ENCODE measurements around the gene UBA6. TPM values are rescaled to one million over a fixed set of nuclear protein-coding genes. Genes with fewer than 3 reads are reported as not detected.
A peak's percentile ranks its signal among the peaks of the same experiment; 100 is the strongest.

The UBA6 gene
- total RNA-seq, 1 donor from 2014 or later: 141 TPM

- Histone ChIP-seq H3K4me1 (ENCODE audit: insufficient read depth, low read length) (peaks cover 5% of the 10 kb centered on the region), H3K27ac (ENCODE audit: low read depth, low read length) (no peak overlapping the region), H3K36me3 (ENCODE audit: insufficient read depth, low read length) (peaks cover 15% of the 10 kb centered on the region), H3K79me2 (ENCODE audit: insufficient read depth, low read length) (peaks cover 42% of the 10 kb centered on the region), H2AFZ (ENCODE audit: low read depth, low read length) (no peak overlapping the region), H3K4me2 (ENCODE audit: low read length) (no peak overlapping the region), H3K9me3 (ENCODE audit: insufficient read depth, low read depth, low read length) (no peaks in the 10 kb centered on the region), H3K27me3 (ENCODE audit: insufficient read depth, low read length) (no peaks in the 10 kb centered on the region), H3K4me3 (ENCODE audit: insufficient read depth, low read depth, low read length) (no peak overlapping the region), H4K20me1 (ENCODE audit: insufficient read depth, low read length) (peaks cover 10% of the 10 kb centered on the region), H3K9ac (ENCODE audit: low read length) (no peak overlapping the region)
- H3K9me3 Mint-ChIP-seq (ENCODE audit: unreplicated experiment): no peaks in the 10 kb centered on the region
- FAIRE-seq (no peak), DNase-seq (ENCODE audit: low read depth) (no peak)
- H3K27me3 Mint-ChIP-seq (ENCODE audit: low read depth, unreplicated experiment): no peaks in the 10 kb centered on the region
- H3K4me3 Mint-ChIP-seq (ENCODE audit: unreplicated experiment): no peak overlapping the region
- TF ChIP-seq EZH2 (IDR thresholded peaks at IDR 0.05; ENCODE audit: insufficient read depth, low read length) (no peak), CTCF (IDR thresholded peaks at IDR 0.05; ENCODE audit: insufficient read depth, low read depth, low read length) (no peak)
- peaks cover 10% of the 10 kb centered on the region for H3K36me3 Mint-ChIP-seq (ENCODE audit: low read depth, unreplicated experiment)
- peaks cover 22% of the 10 kb centered on the region for H3K4me1 Mint-ChIP-seq (ENCODE audit: low read depth, unreplicated experiment)
- H3K27ac Mint-ChIP-seq (ENCODE audit: unreplicated experiment): no peak overlapping the region
Measured at GRCh38 chr4:67682266-67682665, 18.7 kb downstream of the UBA6 start.

GRCh38 chr4:67680581-67681222 lies 20.3 kb downstream of the UBA6 start:
- Histone ChIP-seq H2AFZ (ENCODE audit: low read depth, low read length) (no peak overlapping the region), H3K27me3 (ENCODE audit: insufficient read depth, low read length) (no peaks in the 10 kb centered on the region), H3K4me3 (ENCODE audit: insufficient read depth, low read depth, low read length) (no peak overlapping the region), H3K79me2 (ENCODE audit: insufficient read depth, low read length) (peaks cover 32% of the 10 kb centered on the region), H3K9me3 (ENCODE audit: insufficient read depth, low read depth, low read length) (no peaks in the 10 kb centered on the region), H3K36me3 (ENCODE audit: insufficient read depth, low read length) (peaks cover 25% of the 10 kb centered on the region), H3K9ac (ENCODE audit: low read length) (no peak overlapping the region), H4K20me1 (ENCODE audit: insufficient read depth, low read length) (peaks cover 3% of the 10 kb centered on the region), H3K4me1 (ENCODE audit: insufficient read depth, low read length) (peaks cover 4% of the 10 kb centered on the region), H3K27ac (ENCODE audit: low read depth, low read length) (no peak overlapping the region), H3K4me2 (ENCODE audit: low read length) (no peak overlapping the region)
- peaks cover 16% of the 10 kb centered on the region for H3K4me1 Mint-ChIP-seq (ENCODE audit: low read depth, unreplicated experiment)
- H3K27me3 Mint-ChIP-seq (ENCODE audit: low read depth, unreplicated experiment): no peaks in the 10 kb centered on the region
- H3K36me3 Mint-ChIP-seq (ENCODE audit: low read depth, unreplicated experiment): peaks cover 19% of the 10 kb centered on the region
- TF ChIP-seq EZH2 (IDR thresholded peaks at IDR 0.05; ENCODE audit: insufficient read depth, low read length): no peak
- no peak for TF ChIP-seq CTCF (IDR thresholded peaks at IDR 0.05; ENCODE audit: insufficient read depth, low read depth, low read length)
- H3K27ac Mint-ChIP-seq (ENCODE audit: unreplicated experiment): peak overlapping the region; percentile 58
- FAIRE-seq (no peak), DNase-seq (ENCODE audit: low read depth) (peak; percentile 20)
- no peak overlapping the region for H3K4me3 Mint-ChIP-seq (ENCODE audit: unreplicated experiment)
- H3K9me3 Mint-ChIP-seq (ENCODE audit: unreplicated experiment): no peaks in the 10 kb centered on the region

- H3K79me2 ChIP-seq (ENCODE audit: insufficient read depth, low read length): peaks cover 14% of the 10 kb centered on the region
- FAIRE-seq (peak; percentile 43), DNase-seq (ENCODE audit: low read depth) (no peak)
- H3K9me3 ChIP-seq (ENCODE audit: insufficient read depth, low read depth, low read length): no peaks in the 10 kb centered on the region
- H3K4me3 ChIP-seq (ENCODE audit: insufficient read depth, low read depth, low read length): no peak overlapping the region
- peaks cover 26% of the 10 kb centered on the region for H3K36me3 Mint-ChIP-seq (ENCODE audit: low read depth, unreplicated experiment)
- no peaks in the 10 kb centered on the region for H3K27me3 Mint-ChIP-seq (ENCODE audit: low read depth, unreplicated experiment)
- no peak overlapping the region for H3K4me2 ChIP-seq (ENCODE audit: low read length)
- no peak overlapping the region for H3K27ac ChIP-seq (ENCODE audit: low read depth, low read length)
- H3K4me3 Mint-ChIP-seq (ENCODE audit: unreplicated experiment): no peak overlapping the region
- H3K27ac Mint-ChIP-seq (ENCODE audit: unreplicated experiment): no peak overlapping the region
- peaks cover 37% of the 10 kb centered on the region for H3K36me3 ChIP-seq (ENCODE audit: insufficient read depth, low read length)
- H3K4me1 ChIP-seq (ENCODE audit: insufficient read depth, low read length): no peaks in the 10 kb centered on the region
- H3K9ac ChIP-seq (ENCODE audit: low read length): no peak overlapping the region
- no peaks in the 10 kb centered on the region for H3K9me3 Mint-ChIP-seq (ENCODE audit: unreplicated experiment)
- H4K20me1 ChIP-seq (ENCODE audit: insufficient read depth, low read length): no peaks in the 10 kb centered on the region
- peaks cover 13% of the 10 kb centered on the region for H3K4me1 Mint-ChIP-seq (ENCODE audit: low read depth, unreplicated experiment)
- no peak overlapping the region for H2AFZ ChIP-seq (ENCODE audit: low read depth, low read length)
- TF ChIP-seq EZH2 (IDR thresholded peaks at IDR 0.05; ENCODE audit: insufficient read depth, low read length) (no peak), CTCF (IDR thresholded peaks at IDR 0.05; ENCODE audit: insufficient read depth, low read depth, low read length) (no peak)
- H3K27me3 ChIP-seq (ENCODE audit: insufficient read depth, low read length): no peaks in the 10 kb centered on the region
Measured at GRCh38 chr4:67678612-67679011, 22.3 kb downstream of the UBA6 start.

Measured in astrocyte (in vitro differentiated cells and primary cell).